Ammon's horn (tissue), 1 donor: ENCODE data around the gene MRPL43.

Experiments used
- DNase-seq: peaks from one replicate; pipeline ENCODE4 v3.0.0-alpha.2; 2016; ENCODE audit warnings: low spot score

MRPL43 gene

GRCh38 chr10:100966887-100967286 is 20.4 kb downstream of the MRPL43 start:
- DNase-seq, result no peak

DNA sequence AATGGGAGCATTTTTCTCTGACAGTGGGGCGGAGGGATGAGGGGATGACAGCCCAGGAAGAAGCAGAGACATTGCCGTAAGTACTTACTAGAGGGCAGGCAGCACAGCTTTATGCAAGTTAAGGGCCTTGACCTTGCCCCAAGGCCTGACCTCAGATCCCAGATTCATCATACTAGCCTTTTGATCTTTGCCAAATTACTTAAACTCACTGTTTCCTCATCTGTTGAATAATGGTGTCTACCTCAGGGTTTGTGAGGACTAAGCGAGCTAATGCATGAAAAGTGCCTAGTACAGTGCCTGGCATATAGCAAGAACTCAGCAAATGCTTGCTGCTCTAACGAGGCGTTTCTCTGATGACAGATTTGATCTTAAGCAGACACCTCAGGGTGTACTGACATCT is 21.5 kb downstream of the MRPL43 start:
- DNase-seq, result no peak

DNA sequence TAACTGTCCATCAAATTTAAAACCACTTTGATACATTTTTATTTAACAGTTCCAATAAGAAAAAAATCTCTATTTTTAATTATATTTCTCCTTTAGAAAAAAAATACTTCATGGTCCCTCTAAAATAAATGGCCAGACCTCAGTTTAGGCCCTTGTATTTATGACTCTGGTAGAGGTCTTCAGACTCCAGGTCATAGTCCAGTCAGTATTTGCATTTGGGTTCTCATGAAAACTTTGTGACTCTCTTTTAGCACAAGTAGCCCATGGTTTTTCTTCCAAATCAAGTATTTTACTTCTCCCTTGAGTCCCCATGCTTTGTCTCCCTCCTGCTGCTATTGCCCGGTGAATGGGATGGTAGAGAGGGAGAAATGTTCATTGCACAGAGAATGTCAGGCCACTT is 23.5 kb downstream of the MRPL43 start:
- DNase-seq, result no peak

DNA sequence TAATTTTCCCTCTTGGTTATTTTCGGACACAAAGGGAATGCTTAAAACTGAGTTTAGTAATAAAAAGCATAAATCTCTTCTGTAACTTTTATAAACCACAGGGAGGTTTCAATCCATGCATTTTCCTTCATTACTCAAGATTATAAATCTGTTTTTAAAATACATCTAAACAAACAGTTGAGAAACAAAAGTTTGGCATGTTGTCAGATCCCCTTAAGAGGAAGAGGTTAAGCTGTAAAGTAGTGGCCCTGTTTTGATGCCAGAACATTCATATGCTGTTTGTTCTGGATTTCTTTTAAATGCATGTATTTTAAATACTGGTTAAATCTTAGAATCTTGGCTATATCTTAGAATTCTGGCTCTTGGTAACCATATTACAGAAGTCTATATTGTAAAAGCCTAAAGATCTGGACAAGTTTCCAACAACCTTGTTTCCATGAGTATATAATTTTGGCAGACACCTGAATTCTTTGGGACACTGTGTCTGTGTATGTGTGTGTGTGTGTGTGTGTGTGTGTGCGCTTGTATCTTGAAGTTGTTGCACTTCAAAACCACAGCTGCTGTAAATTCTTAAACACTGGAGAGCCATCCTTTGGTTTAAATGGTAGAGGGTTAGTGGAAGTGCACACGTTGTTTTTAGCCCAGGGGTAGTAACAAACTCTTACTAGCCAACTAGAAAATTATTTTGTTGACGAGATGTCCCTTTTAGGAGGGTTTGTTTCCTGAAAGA is 24.8 kb downstream of the MRPL43 start:
- DNase-seq, result no peak

DNA sequence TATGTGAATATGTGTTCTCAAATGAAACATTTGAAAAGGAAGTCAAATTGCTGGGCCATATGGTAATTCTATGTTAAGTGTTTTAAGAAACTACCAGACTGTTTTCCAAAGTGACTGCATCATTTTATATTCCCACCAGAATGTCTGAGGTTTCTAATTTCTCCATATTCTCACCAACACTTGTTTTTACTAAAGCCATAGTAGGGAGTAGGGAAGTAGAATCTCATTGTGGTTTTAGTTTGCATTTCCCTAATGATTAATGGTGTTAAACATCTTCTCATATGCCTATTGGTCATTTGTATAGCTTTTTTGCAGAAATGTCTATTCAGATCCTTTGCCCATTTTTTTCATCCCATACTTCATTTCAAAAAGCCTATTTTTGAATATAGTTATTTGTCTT is 27.0 kb downstream of the MRPL43 start:
- no peak for DNase-seq

- DNase-seq, result no peak
These were observed 38.4 kb downstream of the MRPL43 start for GRCh38 chr10:100948916-100949315.

DNA sequence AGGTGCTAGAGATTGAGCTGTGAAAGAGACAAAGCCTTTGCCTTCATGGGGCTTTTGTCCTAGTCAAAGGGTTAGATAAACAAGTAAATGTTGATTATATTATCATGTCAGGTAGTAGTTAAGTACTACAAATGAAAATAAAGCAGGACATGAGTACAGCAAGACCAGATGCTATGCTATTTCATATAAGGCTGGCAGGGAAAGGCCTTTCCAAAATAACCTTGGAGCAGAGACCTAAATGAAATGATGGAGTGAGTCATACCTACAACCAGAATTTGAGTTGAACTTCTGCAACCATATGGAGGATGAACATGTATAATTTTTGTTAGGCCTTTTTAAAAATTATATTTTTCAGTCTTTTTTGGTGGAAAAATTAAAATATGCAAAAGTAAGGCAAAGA is 41.5 kb downstream of the MRPL43 start:
- DNase-seq, result no peak

- DNase-seq, result no peak
These were observed 43.8 kb downstream of the MRPL43 start for GRCh38 chr10:100943508-100943907.

GRCh38 chr10:100942229-100942628 is 45.1 kb downstream of the MRPL43 start:
- no peak for DNase-seq

- no peak for DNase-seq
These were observed 47.4 kb downstream of the MRPL43 start for GRCh38 chr10:100939763-100940344.
